H1 (cell line): ENCODE data around the gene FGD4. TPM values are rescaled to one million over a fixed set of nuclear protein-coding genes. Genes with fewer than 3 reads are reported as not detected.

Experiments
- ATF2 ChIP-seq: IDR thresholded peaks from 2 replicates; pipeline ENCODE4 v1.6.1; 2012; ENCODE audit warnings: low read length, inconsistent platforms
- CHD1 ChIP-seq: IDR thresholded peaks from 2 replicates; pipeline ENCODE4 v1.6.1; 2012; ENCODE audit warnings: low read depth, low read length, improper control_type of control experiment
- CHD7 ChIP-seq: fragments of 300-600 bp; sonication (generic); IDR thresholded peaks from 2 replicates; pipeline ENCODE4 v1.7.1; 2012; ENCODE audit warnings: low read length, moderate library complexity, mild to moderate bottlenecking, inconsistent platforms; ENCODE audit not compliant: insufficient replicate concordance
- GTF2F1 ChIP-seq: IDR thresholded peaks from 2 replicates; pipeline ENCODE4 v1.6.1; 2012; ENCODE audit warnings: low read depth, low read length, improper control_type of control experiment, borderline replicate concordance
- HDAC6 ChIP-seq: IDR thresholded peaks from one replicate; pipeline ENCODE4 v1.7.1; 2012; ENCODE audit warnings: low read depth, mild to moderate bottlenecking, inconsistent platforms, low read length, moderate library complexity
- RXRA ChIP-seq: IDR thresholded peaks from 2 replicates; pipeline ENCODE4 v1.6.1; 2011; ENCODE audit warnings: low read depth, mild to moderate bottlenecking, low read length, moderate library complexity; ENCODE audit not compliant: insufficient read depth
- SAP30 ChIP-seq: fragments of 300-600 bp; sonication (generic); IDR thresholded peaks from 2 replicates; pipeline ENCODE4 v1.7.1; 2012; ENCODE audit warnings: low read length, moderate library complexity, mild to moderate bottlenecking, inconsistent platforms; ENCODE audit not compliant: insufficient read depth, insufficient replicate concordance
- polyA plus RNA-seq, 7 experiments: library from polyadenylated mRNA; depleted of rRNA in 3 of 7; stranded (reverse) in 5 of 7; unstranded in 2 of 7; fragments of >200 nt in 5 of 7; fragments of 200-250 nt in 2 of 7; gene quantifications; 1 replicate in 5 of 7; 2 replicates in 1 of 7; 4 replicates in 1 of 7; pipeline versions ENCODE4 v1.2.1 to v1.2.3, GENCODE V29; 2011 to 2013; ENCODE audit warnings: missing spikeins in 2 of 7, mixed read lengths in 2 of 7
- total RNA-seq: library from RNA; stranded (reverse); fragmentation: NEBNext Ultra II Directional; extraction: Animal tissue kit (Norgen Biotek cat#: 25700); gene quantifications from 2 replicates; pipeline ENCODE4 v1.2.1, GENCODE V29; 2021

Gene FGD4
- total and polyA plus RNA-seq, 2 of the 8 experiments (the other 6 are each of a cell fraction or from before 2014, with no cell fraction given) = 8.5 to 48.2 TPM

- TF ChIP-seq CHD7 = no peak
- no peak for TF ChIP-seq CHD1
- TF ChIP-seq SAP30 = no peak
- TF ChIP-seq ATF2 = no peak
- TF ChIP-seq GTF2F1 = no peak
- TF ChIP-seq RXRA = no peak
- no peak for TF ChIP-seq HDAC6
Observed at GRCh38 chr12:32574585-32574984, 175.2 kb downstream of the FGD4 start (continued).
